GM13977 (cell line): Measurements from ENCODE around the gene AHDC1.
A peak's percentile ranks its signal among the peaks of the same experiment; 100 is the strongest.

Source experiments
- DNase-seq: peaks from one replicate; pipeline ENCODE4 v3.0.0; 2012; ENCODE audit warnings: low spot score
- CTCF ChIP-seq: IDR thresholded peaks from 2 replicates; pipeline ENCODE4 v1.5.1; 2012; ENCODE audit warnings: mild to moderate bottlenecking, control low read depth; ENCODE audit not compliant: insufficient read depth; ENCODE audit errors: extremely low read depth, missing control alignments
- in situ Hi-C: fragments of 300-500 bp; cut with MboI; formaldehyde crosslinking; loops from one replicate; pipeline ENCODE4 v1.12.0; 2022; ENCODE audit warnings: low sequenced_read_pairs, low pct_unique_long_range_greater_than_20kb, mixed read lengths, inconsistent platforms; ENCODE audit not compliant: unreplicated experiment

AHDC1 gene

GRCh38 chr1:27496604-27497155 is 107.3 kb downstream of the AHDC1 start:
- in situ Hi-C loops = no loop called here
- no peak for DNase-seq
- TF ChIP-seq CTCF = no peak

- DNase-seq = no peak
- no peak for TF ChIP-seq CTCF
- in situ Hi-C loops = no loop called here
These were observed 111.1 kb downstream of the AHDC1 start for GRCh38 chr1:27492796-27493195.

- TF ChIP-seq CTCF = no peak
- DNase-seq = peak; percentile 23
- in situ Hi-C loops = no loop called here
These were observed 111.9 kb downstream of the AHDC1 start for GRCh38 chr1:27491748-27492700.

- DNase-seq = peak; percentile 91
- no peak for TF ChIP-seq CTCF
- in situ Hi-C loops = no loop called here
These were observed 113.8 kb downstream of the AHDC1 start, which contains the start of gene WASF2 for GRCh38 chr1:27489973-27490741. WASF2 (minus strand) TSS chr1:27490167; CDS start chr1:27428890, 61,277 bp downstream.

GRCh38 chr1:27489501-27489972 is 114.4 kb downstream of the AHDC1 start:
- no peak for DNase-seq
- TF ChIP-seq CTCF = no peak
- in situ Hi-C loops = no loop called here
